Activated CD8-positive, alpha-beta T cell treated with anti-CD3 and anti-CD28 coated beads for 36 hours (primary cell): ENCODE data around the gene RPL10. TPM values are rescaled to one million over a fixed set of nuclear protein-coding genes. Genes with fewer than 3 reads are reported as not detected.

ENCODE experiments used
- ATAC-seq: fragments of 200-7000 bp; cut with Tn5 transposase; one replicate; pipeline ENCODE4 v1.10.0; 2021; ENCODE audit warnings: mild to moderate bottlenecking, moderate library complexity
- CTCF ChIA-PET: fragments of 350-600 bp; sonication (Branson Sonifier 250); formaldehyde crosslinking; loops from one replicate; lab custom pipeline; 2021; ENCODE audit warnings: antibody characterized with exemption; lab: Charles Lee
- POLR2A ChIA-PET: fragments of 350-600 bp; sonication (Branson Sonifier 250); formaldehyde crosslinking; loops from one replicate; lab custom pipeline; 2021; ENCODE audit warnings: antibody characterized with exemption; lab: Charles Lee
- DNase-seq: peaks from one replicate; pipeline ENCODE4 v3.0.0-alpha.2; 2020
- H3K27ac Mint-ChIP-seq: one replicate; pipeline ENCODE4 v1.8.0; 2021; ENCODE audit warnings: mild to moderate bottlenecking, mixed read lengths
- H3K27me3 Mint-ChIP-seq: one replicate; pipeline ENCODE4 v1.8.0; 2021; ENCODE audit warnings: mixed read lengths
- H3K36me3 Mint-ChIP-seq: one replicate; pipeline ENCODE4 v1.8.0; 2021; ENCODE audit warnings: low read depth, mixed read lengths
- H3K4me1 Mint-ChIP-seq: one replicate; pipeline ENCODE4 v1.8.0; 2021; ENCODE audit warnings: low read depth, mixed read lengths
- H3K4me3 Mint-ChIP-seq: one replicate; pipeline ENCODE4 v1.8.0; 2021; ENCODE audit warnings: mild to moderate bottlenecking, moderate library complexity, mixed read lengths
- H3K9me3 Mint-ChIP-seq: one replicate; pipeline ENCODE4 v1.8.0; 2021; ENCODE audit warnings: mixed read lengths
- intact Hi-C: fragments of 100-400 bp; cut with micrococcal nuclease; formaldehyde crosslinking; loops from one replicate; pipeline ENCODE4 v1.10.0; 2022
- microRNA-seq: library from miRNA; unstranded; fragments of <30 nt; microRNA quantifications from one replicate; pipeline ENCODE4 v1.2.0, GENCODE V29; 2022; ENCODE audit warnings: borderline microRNAs expressed, borderline replicate concordance
- total RNA-seq, 2 experiments: library from RNA; stranded (reverse); gene quantifications; one replicate each; pipeline ENCODE4 v1.2.3, GENCODE V29; 2021
- TF ChIP-seq, protein P1 (sequence below): fragments of 200-600 bp; IDR thresholded peaks from one replicate; pipeline ENCODE4 v1.8.0; 2022; ENCODE audit warnings: antibody characterized with exemption, mild to moderate bottlenecking

RPL10 gene
- total RNA-seq, 2 experiments from 2014 or later: 3,574 to 3,675 TPM

- POLR2A ChIA-PET: interaction anchor here (1.1 to 1.9 kb wide), 4 partner anchors 32 to 67 kb away, joined by 4 to 6 read pairs (median 4); partner anchors contain the start of gene EMD
- intact Hi-C loops: no loop called here
- peaks cover 6% of the 10 kb centered on the region for H3K36me3 Mint-ChIP-seq
- no peak for ATAC-seq
- H3K27me3 Mint-ChIP-seq: no peaks in the 10 kb centered on the region
- no peak for DNase-seq
- no peak overlapping the region for H3K27ac Mint-ChIP-seq
- peaks cover 23% of the 10 kb centered on the region for H3K4me1 Mint-ChIP-seq
- no peak overlapping the region for H3K4me3 Mint-ChIP-seq
- TF ChIP-seq, protein P1, sequence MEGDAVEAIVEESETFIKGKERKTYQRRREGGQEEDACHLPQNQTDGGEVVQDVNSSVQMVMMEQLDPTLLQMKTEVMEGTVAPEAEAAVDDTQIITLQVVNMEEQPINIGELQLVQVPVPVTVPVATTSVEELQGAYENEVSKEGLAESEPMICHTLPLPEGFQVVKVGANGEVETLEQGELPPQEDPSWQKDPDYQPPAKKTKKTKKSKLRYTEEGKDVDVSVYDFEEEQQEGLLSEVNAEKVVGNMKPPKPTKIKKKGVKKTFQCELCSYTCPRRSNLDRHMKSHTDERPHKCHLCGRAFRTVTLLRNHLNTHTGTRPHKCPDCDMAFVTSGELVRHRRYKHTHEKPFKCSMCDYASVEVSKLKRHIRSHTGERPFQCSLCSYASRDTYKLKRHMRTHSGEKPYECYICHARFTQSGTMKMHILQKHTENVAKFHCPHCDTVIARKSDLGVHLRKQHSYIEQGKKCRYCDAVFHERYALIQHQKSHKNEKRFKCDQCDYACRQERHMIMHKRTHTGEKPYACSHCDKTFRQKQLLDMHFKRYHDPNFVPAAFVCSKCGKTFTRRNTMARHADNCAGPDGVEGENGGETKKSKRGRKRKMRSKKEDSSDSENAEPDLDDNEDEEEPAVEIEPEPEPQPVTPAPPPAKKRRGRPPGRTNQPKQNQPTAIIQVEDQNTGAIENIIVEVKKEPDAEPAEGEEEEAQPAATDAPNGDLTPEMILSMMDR: no peak
- no peaks in the 10 kb centered on the region for H3K9me3 Mint-ChIP-seq
- CTCF ChIA-PET: no interaction called here
Measured at GRCh38 chrX:154445776-154446175, 47.6 kb downstream of the RPL10 start.

DNA sequence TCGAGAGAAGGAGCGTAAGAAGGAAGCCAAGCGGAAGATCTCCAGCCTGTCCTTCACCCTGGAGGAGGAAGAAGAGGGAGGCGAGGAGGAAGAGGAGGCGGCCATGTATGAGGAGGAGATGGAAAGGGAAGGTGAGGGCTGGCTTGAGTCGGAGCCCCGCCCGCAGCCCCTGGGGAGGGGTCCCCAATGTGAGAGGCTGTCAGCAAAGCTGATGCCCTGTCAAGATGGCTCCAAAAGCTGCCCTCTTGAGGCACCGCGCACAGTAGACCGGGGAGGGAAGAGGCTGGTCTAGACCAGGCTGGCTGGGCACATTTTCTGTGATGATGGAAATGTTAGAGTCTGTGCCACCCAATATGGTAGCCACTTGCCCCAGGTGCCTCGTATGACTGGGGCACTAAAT, 48.3 kb downstream of the RPL10 start:
- ChIA-PET CTCF (no interaction called here), POLR2A (interaction anchor here (1.8 to 1.9 kb wide), 2 partner anchors 45 to 47 kb away, joined by 4 to 6 read pairs; no protein-coding TSS in a partner anchor)
- Mint-ChIP-seq H3K4me3 (no peak overlapping the region), H3K9me3 (no peaks in the 10 kb centered on the region), H3K27ac (no peak overlapping the region), H3K36me3 (peaks cover 6% of the 10 kb centered on the region), H3K4me1 (peaks cover 20% of the 10 kb centered on the region), H3K27me3 (no peaks in the 10 kb centered on the region)
- ATAC-seq: no peak
- intact Hi-C loops: no loop called here
- no peak for DNase-seq
- TF ChIP-seq, protein P1: no peak

GRCh38 chrX:154448484-154448883, 50.3 kb downstream of the RPL10 start:
- Mint-ChIP-seq H3K9me3 (no peaks in the 10 kb centered on the region), H3K4me1 (peaks cover 9% of the 10 kb centered on the region), H3K27me3 (no peaks in the 10 kb centered on the region), H3K36me3 (peaks cover 6% of the 10 kb centered on the region), H3K27ac (no peak overlapping the region), H3K4me3 (no peak overlapping the region)
- ChIA-PET POLR2A (no interaction called here), CTCF (no interaction called here)
- ATAC-seq (no peak), DNase-seq (no peak)
- intact Hi-C loops: no loop called here
- TF ChIP-seq, protein P1: no peak

GRCh38 chrX:154449618-154450017, 51.4 kb downstream of the RPL10 start:
- ChIA-PET POLR2A (no interaction called here), CTCF (interaction anchor here (1.0 kb wide), 1 partner anchor 13 kb away, joined by 3 read pairs; no protein-coding TSS in a partner anchor)
- H3K9me3 Mint-ChIP-seq: no peaks in the 10 kb centered on the region
- H3K4me1 Mint-ChIP-seq: peaks cover 7% of the 10 kb centered on the region
- no peak overlapping the region for H3K27ac Mint-ChIP-seq
- no peak for DNase-seq
- TF ChIP-seq, protein P1: no peak
- peaks cover 6% of the 10 kb centered on the region for H3K36me3 Mint-ChIP-seq
- intact Hi-C loops: no loop called here
- no peak for ATAC-seq
- H3K4me3 Mint-ChIP-seq: no peak overlapping the region
- H3K27me3 Mint-ChIP-seq: no peaks in the 10 kb centered on the region

GRCh38 chrX:154450312-154450711, 52.1 kb downstream of the RPL10 start:
- TF ChIP-seq, protein P1: no peak
- ChIA-PET CTCF (no interaction called here), POLR2A (no interaction called here)
- no peaks in the 10 kb centered on the region for H3K27me3 Mint-ChIP-seq
- no peak overlapping the region for H3K4me3 Mint-ChIP-seq
- no peak overlapping the region for H3K27ac Mint-ChIP-seq
- peaks cover 6% of the 10 kb centered on the region for H3K36me3 Mint-ChIP-seq
- no peak for DNase-seq
- H3K9me3 Mint-ChIP-seq: no peaks in the 10 kb centered on the region
- no peak for ATAC-seq
- intact Hi-C loops: no loop called here
- peaks cover 7% of the 10 kb centered on the region for H3K4me1 Mint-ChIP-seq

Small RNA genes lying within 50 kb of the gene (microRNA-seq; reads per million reads assigned to microRNA genes)
- not detected for gene MIR6858

Other genes with a start within 250 kb of the RPL10 start
- gene OPN1MW, start 215.8 kb upstream of the RPL10 start, total RNA-seq: not detected
- gene OPN1MW2, start 178.6 kb upstream of the RPL10 start, total RNA-seq: not detected
- gene OPN1MW3, start 140.8 kb upstream of the RPL10 start, total RNA-seq: not detected
- gene TEX28, start 103.3 kb upstream of the RPL10 start, total RNA-seq: not detected
- gene TKTL1, start 102.6 kb upstream of the RPL10 start, total RNA-seq: 1 to 10 TPM in 1 of 2 experiments, under 1 TPM in 1; 0.67 to 1.0 TPM
- gene FLNA, start 23.7 kb upstream of the RPL10 start, total RNA-seq: 1,000 to 10,000 TPM; 1,057 to 1,091 TPM
- gene EMD, start 19.1 kb upstream of the RPL10 start, total RNA-seq: 10 to 100 TPM; 92.4 to 96.6 TPM
- 10 to 100 TPM in 1 of 2 experiments, 1 to 10 TPM in 1; 9.4 to 10.3 TPM for gene DNASE1L1, start 10.9 kb downstream of the RPL10 start, total RNA-seq
- gene TAFAZZIN, start 13.2 kb downstream of the RPL10 start, total RNA-seq: 10 to 100 TPM; 49.8 to 53.4 TPM
- 10 to 100 TPM; 21.3 to 22.5 TPM for gene ATP6AP1, start 30.3 kb downstream of the RPL10 start, total RNA-seq
- 10 to 100 TPM; 76.5 TPM for gene GDI1, start 38.8 kb downstream of the RPL10 start, total RNA-seq
- gene FAM50A, start 45.8 kb downstream of the RPL10 start, total RNA-seq: 10 to 100 TPM; 43.6 to 47.5 TPM
- 10 to 100 TPM; 36.5 to 40.5 TPM for gene PLXNA3, start 59.9 kb downstream of the RPL10 start, total RNA-seq
- 10 to 100 TPM; 49.8 to 50.1 TPM for gene LAGE3, start 80.9 kb downstream of the RPL10 start, total RNA-seq
- 10 to 100 TPM; 46.5 to 47.6 TPM for gene UBL4A, start 88.2 kb downstream of the RPL10 start, total RNA-seq
- 10 to 100 TPM; 13.2 to 14.1 TPM for gene SLC10A3, start 92.3 kb downstream of the RPL10 start, total RNA-seq
- 10 to 100 TPM; 27.9 to 31.9 TPM for gene FAM3A, start 117.9 kb downstream of the RPL10 start, total RNA-seq
- 10 to 100 TPM; 88.4 to 92.5 TPM for gene G6PD, start 148.5 kb downstream of the RPL10 start, total RNA-seq
- gene IKBKG, start 149.2 kb downstream of the RPL10 start, total RNA-seq: 10 to 100 TPM; 34.4 to 40.6 TPM
- gene CTAG1A, start 186.8 kb downstream of the RPL10 start, total RNA-seq: not detected
- not detected for gene CTAG1B, start 220.9 kb downstream of the RPL10 start, total RNA-seq